GM21825 (cell line): ENCODE data around the gene PTGER2.

Experiments
- ATAC-seq: cut with Tn5 transposase; IDR thresholded peaks from one replicate; pipeline ENCODE4 v1.9.1; 2021; ENCODE audit warnings: mild to moderate bottlenecking, moderate library complexity; ENCODE audit not compliant: unreplicated experiment

The PTGER2 gene

DNA sequence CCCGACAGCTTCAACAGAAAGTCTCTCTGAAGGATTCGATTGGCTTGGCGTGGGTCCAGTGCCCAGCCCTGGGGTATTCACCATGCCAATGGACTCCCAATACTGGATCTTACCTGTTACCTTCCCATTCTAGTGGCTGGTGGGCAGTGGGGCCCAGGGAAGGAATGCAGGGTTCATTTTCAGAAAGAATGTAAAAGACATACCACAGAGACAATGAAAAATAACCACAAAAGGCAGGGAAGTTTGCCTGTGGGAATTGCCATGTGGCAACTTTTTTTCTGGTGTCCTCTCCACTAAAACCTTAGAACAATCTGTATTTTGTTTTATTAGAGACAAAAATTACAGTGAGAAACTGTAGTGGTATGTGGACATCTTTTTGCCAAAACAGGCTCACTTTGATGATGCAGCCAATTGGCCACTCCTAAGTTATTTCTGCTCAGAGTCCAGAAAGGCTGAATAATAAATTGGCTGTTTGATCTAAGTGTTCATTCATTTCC is 55.2 kb downstream of the PTGER2 start:
- ATAC-seq = no peak

DNA sequence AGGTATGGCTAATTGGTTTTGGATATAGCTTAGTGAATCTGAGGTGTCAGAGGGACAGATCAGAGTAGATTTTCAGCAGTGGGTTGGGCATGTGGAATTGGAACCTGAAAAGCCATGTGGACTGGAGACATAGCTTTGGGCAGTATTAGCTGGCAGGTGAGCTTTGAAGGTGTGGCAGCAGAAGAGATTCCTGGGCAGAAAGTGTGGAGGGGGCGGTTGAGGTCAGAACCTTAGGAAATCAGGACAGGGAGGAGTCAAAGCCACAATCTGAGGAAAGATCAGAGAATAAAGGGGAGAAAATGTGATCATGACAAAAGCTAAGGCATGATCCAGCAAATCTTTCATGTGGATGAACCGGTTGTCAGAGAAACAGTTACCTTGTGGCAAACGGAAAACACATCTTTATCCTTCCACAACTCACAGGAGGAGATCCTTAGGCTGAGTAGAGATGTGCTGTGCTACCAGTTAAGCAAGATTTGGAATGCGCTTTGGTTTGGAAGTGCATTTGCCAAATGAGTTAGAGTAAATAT is 56.4 kb downstream of the PTGER2 start:
- no peak for ATAC-seq

DNA sequence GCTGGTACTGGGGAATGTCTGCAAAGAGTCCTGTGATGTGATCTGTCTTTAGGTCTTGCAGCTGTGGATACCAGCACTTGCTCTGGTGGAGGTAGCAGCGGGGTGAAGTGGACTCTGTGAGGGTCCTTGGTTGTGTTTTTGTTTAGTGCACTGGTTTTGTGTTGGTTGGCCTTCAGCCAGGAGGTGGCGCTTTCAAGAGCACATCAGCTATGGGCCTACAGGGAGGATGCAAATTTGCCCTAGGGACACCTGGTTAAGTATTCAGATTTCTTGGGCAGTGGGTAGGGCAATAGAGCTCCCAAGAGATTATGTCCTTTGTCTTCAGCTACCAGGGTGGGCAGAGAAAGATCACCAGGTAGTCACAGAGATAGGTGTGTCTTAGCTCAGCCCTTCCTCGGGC is 63.8 kb downstream of the PTGER2 start:
- ATAC-seq = no peak
